Coronary artery (tissue), 2 donors: ENCODE results near the gene LRR1.

Experiments used
- DNase-seq: peaks from one replicate; pipeline ENCODE4 v3.0.0-alpha.2; 2017; ENCODE audit warnings: low spot score
- H3K27ac ChIP-seq, 2 donors: fragments of 200-600 bp; sonication (generic); one replicate each; pipeline ENCODE4 v1.5.1; 2016 to 2019
- H3K4me3 ChIP-seq: fragments of 200-600 bp; sonication (generic); 2 replicates; pipeline ENCODE4 v1.5.1; 2016; ENCODE audit warnings: mild to moderate bottlenecking, moderate library complexity
- CTCF ChIP-seq: fragments of 200-600 bp; sonication (generic); IDR thresholded peaks from one replicate; pipeline ENCODE4 v1.5.1; 2019; ENCODE audit warnings: antibody characterized with exemption

LRR1 gene

GRCh38 chr14:49553892-49554291 is 44.8 kb upstream of the LRR1 start:
- Histone ChIP-seq H3K4me3 (no peak overlapping the region), H3K27ac (no peak overlapping the region)
- no peak for DNase-seq
- no peak for TF ChIP-seq CTCF

- TF ChIP-seq CTCF = no peak
- DNase-seq = no peak
- Histone ChIP-seq H3K4me3 (no peak overlapping the region), H3K27ac (no peak overlapping the region)
These were observed 38.6 kb upstream of the LRR1 start for GRCh38 chr14:49559979-49560768.

- H3K4me3 ChIP-seq = no peak overlapping the region
- H3K27ac ChIP-seq = no peak overlapping the region
- DNase-seq = no peak
- TF ChIP-seq CTCF = no peak
These were observed 32.0 kb upstream of the LRR1 start for GRCh38 chr14:49566714-49567113.

- TF ChIP-seq CTCF = no peak
These were observed 29.5 kb upstream of the LRR1 start for GRCh38 chr14:49569281-49569680.

GRCh38 chr14:49574038-49574437 is 24.7 kb upstream of the LRR1 start:
- no peak for DNase-seq
- TF ChIP-seq CTCF = no peak
- H3K27ac ChIP-seq = no peak overlapping the region

More at GRCh38 chr14:49569281-49569680, 29.5 kb upstream of the LRR1 start:
- DNase-seq = no peak
- no peak overlapping the region for H3K27ac ChIP-seq
- H3K4me3 ChIP-seq = no peak overlapping the region

GRCh38 chr14:49578141-49578540 is 20.6 kb upstream of the LRR1 start:
- no peak for DNase-seq
- Histone ChIP-seq H3K4me3 (no peak overlapping the region), H3K27ac (no peak overlapping the region)
- TF ChIP-seq CTCF = no peak

More at GRCh38 chr14:49574038-49574437, 24.7 kb upstream of the LRR1 start:
- no peak overlapping the region for H3K4me3 ChIP-seq

GRCh38 chr14:49579841-49580240 is 18.9 kb upstream of the LRR1 start:
- no peak overlapping the region for H3K4me3 ChIP-seq
- no peak for TF ChIP-seq CTCF
- DNase-seq = no peak
- H3K27ac ChIP-seq = no peak overlapping the region
